ENCODE data around the gene CDK19. TPM values are rescaled to one million over a fixed set of nuclear protein-coding genes. Genes with fewer than 3 reads are reported as not detected.

Gene CDK19
- total and polyA plus RNA-seq, 2 experiments from 2014 or later, result 7.7 to 10.1 TPM

DNA sequence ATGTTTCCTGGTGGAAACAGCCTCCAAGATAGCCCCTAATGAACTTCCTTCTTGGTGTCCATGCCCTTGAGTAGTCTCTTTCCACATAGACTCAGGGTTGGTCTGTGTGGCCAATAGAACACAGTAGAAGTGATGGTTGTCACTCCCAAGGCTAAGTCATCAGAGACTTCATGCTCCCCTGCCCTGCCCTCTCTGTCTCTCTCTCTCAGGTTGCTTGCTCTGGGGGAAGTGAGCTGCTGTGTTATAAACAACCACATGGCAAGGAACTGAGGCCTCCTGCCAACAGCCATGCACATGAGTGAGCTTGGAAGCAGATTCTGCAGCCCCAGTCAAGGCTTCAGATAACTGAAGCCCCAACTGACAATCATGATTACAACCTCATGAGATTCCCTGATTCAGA, 253.6 kb downstream of the CDK19 start:
- Mint-ChIP-seq H3K4me3 (no peak overlapping the region), H3K27me3 (ENCODE audit: insufficient read depth, low read depth, poor library complexity) (no peaks in the 10 kb centered on the region), H3K27ac (no peak overlapping the region), H3K9me3 (no peaks in the 10 kb centered on the region), H3K36me3 (ENCODE audit: low read depth) (no peaks in the 10 kb centered on the region), H3K4me1 (peaks cover 10% of the 10 kb centered on the region)
- Histone ChIP-seq H3K27me3 (ENCODE audit: insufficient read depth) (no peaks in the 10 kb centered on the region), H3K4me2 (no peak overlapping the region), H3K9me2 (ENCODE audit: insufficient read depth) (no peaks in the 10 kb centered on the region), H3K4me1 (ENCODE audit: insufficient read depth) (peaks cover 5% of the 10 kb centered on the region; the same call in 1 of the 2 replicates), H3K79me2 (replicated peaks; ENCODE audit: insufficient read depth) (no peaks in the 10 kb centered on the region), H3K27ac (ENCODE audit: low read depth) (no peak overlapping the region), H3K4me3 (no peak overlapping the region), H2AFZ (no peak overlapping the region), H3F3A (replicated peaks; ENCODE audit: low read depth) (no peaks in the 10 kb centered on the region), H4K20me1 (replicated peaks; ENCODE audit: insufficient read depth) (no peaks in the 10 kb centered on the region), H3K36me3 (ENCODE audit: insufficient read depth) (no peaks in the 10 kb centered on the region)
- ATAC-seq (no peak), DNase-seq (ENCODE audit: low spot score) (no peak)
- TF ChIP-seq EZH2 (IDR thresholded peaks at IDR 0.05; ENCODE audit: low read depth, unreplicated experiment), result no peak
- TF ChIP-seq POLR2AphosphoS5 (IDR thresholded peaks at IDR 0.05; ENCODE audit: low read depth), result no peak
- TF ChIP-seq, protein P1, sequence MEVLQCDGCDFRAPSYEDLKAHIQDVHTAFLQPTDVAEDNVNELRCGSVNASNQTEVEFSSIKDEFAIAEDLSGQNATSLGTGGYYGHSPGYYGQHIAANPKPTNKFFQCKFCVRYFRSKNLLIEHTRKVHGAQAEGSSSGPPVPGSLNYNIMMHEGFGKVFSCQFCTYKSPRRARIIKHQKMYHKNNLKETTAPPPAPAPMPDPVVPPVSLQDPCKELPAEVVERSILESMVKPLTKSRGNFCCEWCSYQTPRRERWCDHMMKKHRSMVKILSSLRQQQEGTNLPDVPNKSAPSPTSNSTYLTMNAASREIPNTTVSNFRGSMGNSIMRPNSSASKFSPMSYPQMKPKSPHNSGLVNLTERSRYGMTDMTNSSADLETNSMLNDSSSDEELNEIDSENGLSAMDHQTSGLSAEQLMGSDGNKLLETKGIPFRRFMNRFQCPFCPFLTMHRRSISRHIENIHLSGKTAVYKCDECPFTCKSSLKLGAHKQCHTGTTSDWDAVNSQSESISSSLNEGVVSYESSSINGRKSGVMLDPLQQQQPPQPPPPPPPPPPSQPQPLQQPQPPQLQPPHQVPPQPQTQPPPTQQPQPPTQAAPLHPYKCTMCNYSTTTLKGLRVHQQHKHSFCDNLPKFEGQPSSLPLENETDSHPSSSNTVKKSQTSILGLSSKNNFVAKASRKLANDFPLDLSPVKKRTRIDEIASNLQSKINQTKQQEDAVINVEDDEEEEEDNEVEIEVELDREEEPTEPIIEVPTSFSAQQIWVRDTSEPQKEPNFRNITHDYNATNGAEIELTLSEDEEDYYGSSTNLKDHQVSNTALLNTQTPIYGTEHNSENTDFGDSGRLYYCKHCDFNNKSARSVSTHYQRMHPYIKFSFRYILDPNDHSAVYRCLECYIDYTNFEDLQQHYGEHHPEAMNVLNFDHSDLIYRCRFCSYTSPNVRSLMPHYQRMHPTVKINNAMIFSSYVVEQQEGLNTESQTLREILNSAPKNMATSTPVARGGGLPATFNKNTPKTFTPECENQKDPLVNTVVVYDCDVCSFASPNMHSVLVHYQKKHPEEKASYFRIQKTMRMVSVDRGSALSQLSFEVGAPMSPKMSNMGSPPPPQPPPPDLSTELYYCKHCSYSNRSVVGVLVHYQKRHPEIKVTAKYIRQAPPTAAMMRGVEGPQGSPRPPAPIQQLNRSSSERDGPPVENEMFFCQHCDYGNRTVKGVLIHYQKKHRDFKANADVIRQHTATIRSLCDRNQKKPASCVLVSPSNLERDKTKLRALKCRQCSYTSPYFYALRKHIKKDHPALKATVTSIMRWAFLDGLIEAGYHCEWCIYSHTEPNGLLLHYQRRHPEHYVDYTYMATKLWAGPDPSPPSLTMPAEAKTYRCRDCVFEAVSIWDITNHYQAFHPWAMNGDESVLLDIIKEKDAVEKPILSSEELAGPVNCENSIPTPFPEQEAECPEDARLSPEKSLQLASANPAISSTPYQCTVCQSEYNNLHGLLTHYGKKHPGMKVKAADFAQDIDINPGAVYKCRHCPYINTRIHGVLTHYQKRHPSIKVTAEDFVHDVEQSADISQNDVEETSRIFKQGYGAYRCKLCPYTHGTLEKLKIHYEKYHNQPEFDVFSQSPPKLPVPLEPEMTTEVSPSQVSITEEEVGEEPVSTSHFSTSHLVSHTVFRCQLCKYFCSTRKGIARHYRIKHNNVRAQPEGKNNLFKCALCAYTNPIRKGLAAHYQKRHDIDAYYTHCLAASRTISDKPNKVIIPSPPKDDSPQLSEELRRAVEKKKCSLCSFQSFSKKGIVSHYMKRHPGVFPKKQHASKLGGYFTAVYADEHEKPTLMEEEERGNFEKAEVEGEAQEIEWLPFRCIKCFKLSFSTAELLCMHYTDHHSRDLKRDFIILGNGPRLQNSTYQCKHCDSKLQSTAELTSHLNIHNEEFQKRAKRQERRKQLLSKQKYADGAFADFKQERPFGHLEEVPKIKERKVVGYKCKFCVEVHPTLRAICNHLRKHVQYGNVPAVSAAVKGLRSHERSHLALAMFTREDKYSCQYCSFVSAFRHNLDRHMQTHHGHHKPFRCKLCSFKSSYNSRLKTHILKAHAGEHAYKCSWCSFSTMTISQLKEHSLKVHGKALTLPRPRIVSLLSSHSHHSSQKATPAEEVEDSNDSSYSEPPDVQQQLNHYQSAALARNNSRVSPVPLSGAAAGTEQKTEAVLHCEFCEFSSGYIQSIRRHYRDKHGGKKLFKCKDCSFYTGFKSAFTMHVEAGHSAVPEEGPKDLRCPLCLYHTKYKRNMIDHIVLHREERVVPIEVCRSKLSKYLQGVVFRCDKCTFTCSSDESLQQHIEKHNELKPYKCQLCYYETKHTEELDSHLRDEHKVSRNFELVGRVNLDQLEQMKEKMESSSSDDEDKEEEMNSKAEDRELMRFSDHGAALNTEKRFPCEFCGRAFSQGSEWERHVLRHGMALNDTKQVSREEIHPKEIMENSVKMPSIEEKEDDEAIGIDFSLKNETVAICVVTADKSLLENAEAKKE (CRISPR knock-in tag; IDR thresholded peaks at IDR 0.05), result no peak
- TF ChIP-seq EZH2phosphoT487 (IDR thresholded peaks at IDR 0.05; ENCODE audit: unreplicated experiment), result no peak
- TF ChIP-seq, protein P2, sequence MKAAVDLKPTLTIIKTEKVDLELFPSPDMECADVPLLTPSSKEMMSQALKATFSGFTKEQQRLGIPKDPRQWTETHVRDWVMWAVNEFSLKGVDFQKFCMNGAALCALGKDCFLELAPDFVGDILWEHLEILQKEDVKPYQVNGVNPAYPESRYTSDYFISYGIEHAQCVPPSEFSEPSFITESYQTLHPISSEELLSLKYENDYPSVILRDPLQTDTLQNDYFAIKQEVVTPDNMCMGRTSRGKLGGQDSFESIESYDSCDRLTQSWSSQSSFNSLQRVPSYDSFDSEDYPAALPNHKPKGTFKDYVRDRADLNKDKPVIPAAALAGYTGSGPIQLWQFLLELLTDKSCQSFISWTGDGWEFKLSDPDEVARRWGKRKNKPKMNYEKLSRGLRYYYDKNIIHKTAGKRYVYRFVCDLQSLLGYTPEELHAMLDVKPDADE (IDR thresholded peaks at IDR 0.05), result no peak
- TF ChIP-seq REST (IDR thresholded peaks at IDR 0.05; ENCODE audit: unreplicated experiment), result no peak
- TF ChIP-seq CREB1 (CRISPR knock-in tag; IDR thresholded peaks at IDR 0.05; ENCODE audit: low read depth), result no peak
- no peak for TF ChIP-seq STAT1 (IDR thresholded peaks at IDR 0.05; ENCODE audit: unreplicated experiment)
